Measurements from ENCODE around the gene A2ML1. TPM values are rescaled to one million over a fixed set of nuclear protein-coding genes. Genes with fewer than 3 reads are reported as not detected.

A2ML1 gene
- total and polyA plus RNA-seq, 2 donors (not counting 3 experiments of a cell fraction or from before 2014, with no cell fraction given) = not detected

DNA sequence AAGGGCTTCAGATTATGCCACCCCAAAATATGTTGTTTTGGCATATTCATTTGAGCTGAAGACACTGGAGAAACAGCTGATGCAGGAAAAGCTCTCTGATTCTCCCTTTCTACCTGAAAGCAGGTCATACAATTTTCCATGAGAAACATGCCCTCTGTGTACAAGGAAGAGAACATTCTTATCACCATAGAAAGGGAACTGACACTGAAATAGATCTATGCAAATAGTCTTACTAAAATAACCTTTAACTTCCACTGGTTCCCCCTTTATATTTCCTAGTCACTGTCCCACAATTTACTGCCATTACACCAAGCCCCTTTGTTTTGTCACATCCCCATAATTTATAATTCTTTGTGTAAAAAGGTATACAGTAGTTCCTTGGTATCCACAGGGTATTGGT lies 82.2 kb downstream of the A2ML1 start:
- POLR2A ChIA-PET = no interaction called here
- Histone ChIP-seq H3K79me2 (ENCODE audit: control insufficient read depth, insufficient read depth, low read length) (no peaks in the 10 kb centered on the region), H3K4me1 (ENCODE audit: control insufficient read depth, extremely low read depth, insufficient read depth, low read length) (no peaks in the 10 kb centered on the region), H4K20me1 (replicated peaks; ENCODE audit: control insufficient read depth, extremely low read depth, insufficient read depth, low read length) (no peaks in the 10 kb centered on the region), H3K36me3 (ENCODE audit: control insufficient read depth in 2 of 2, extremely low read depth in 1 of 2, insufficient read depth in 2 of 2, low read length in 2 of 2) (no peaks in the 10 kb centered on the region), H3K27ac (ENCODE audit: insufficient read depth, low read depth, low read length) (no peak overlapping the region), H3K9me1 (replicated peaks; ENCODE audit: control insufficient read depth, extremely low read depth, insufficient read depth, low read length) (no peaks in the 10 kb centered on the region), H2AFZ (ENCODE audit: low read depth, low read length) (no peak overlapping the region), H3K9me3 (replicated peaks; ENCODE audit: control insufficient read depth, insufficient read depth, low read length) (no peaks in the 10 kb centered on the region), H3K4me2 (ENCODE audit: insufficient read depth, low read length) (no peak overlapping the region), H3K27me3 (ENCODE audit: control insufficient read depth in 2 of 2, insufficient read depth in 2 of 2, low read length in 2 of 2) (no peaks in the 10 kb centered on the region), H3K9ac (replicated peaks; ENCODE audit: extremely low read depth, insufficient read depth, low read length) (no peak overlapping the region), H3K4me3 (replicated peaks in 1 of 3; ENCODE audit: insufficient read depth in 1 of 3, low read depth in 1 of 3, low read length in 3 of 3) (no peak overlapping the region)
- FAIRE-seq = no peak
- TF ChIP-seq POLR2AphosphoS5 (IDR thresholded peaks at IDR 0.05; ENCODE audit: insufficient read depth, low read depth, low read length) (no peak), EZH2 (IDR thresholded peaks at IDR 0.05; ENCODE audit: borderline replicate concordance, low read depth, low read length, severe bottlenecking) (no peak), JUN (IDR thresholded peaks at IDR 0.05; ENCODE audit: borderline replicate concordance, insufficient read depth, insufficient read length, low read depth) (no peak), MAX (IDR thresholded peaks at IDR 0.05; ENCODE audit: insufficient read depth, insufficient read length) (no peak), MYC (IDR thresholded peaks at IDR 0.05; ENCODE audit: low read depth, low read length) (no peak), POLR2A (IDR thresholded peaks at IDR 0.05; ENCODE audit: low read depth, low read length) (no peak), FOS (IDR thresholded peaks at IDR 0.05; ENCODE audit: borderline replicate concordance, insufficient read depth, low read length) (no peak), GATA2 (IDR thresholded peaks at IDR 0.05; ENCODE audit: insufficient read depth, insufficient read length, low read depth, low read length) (no peak)
- TF ChIP-seq, protein P1, sequence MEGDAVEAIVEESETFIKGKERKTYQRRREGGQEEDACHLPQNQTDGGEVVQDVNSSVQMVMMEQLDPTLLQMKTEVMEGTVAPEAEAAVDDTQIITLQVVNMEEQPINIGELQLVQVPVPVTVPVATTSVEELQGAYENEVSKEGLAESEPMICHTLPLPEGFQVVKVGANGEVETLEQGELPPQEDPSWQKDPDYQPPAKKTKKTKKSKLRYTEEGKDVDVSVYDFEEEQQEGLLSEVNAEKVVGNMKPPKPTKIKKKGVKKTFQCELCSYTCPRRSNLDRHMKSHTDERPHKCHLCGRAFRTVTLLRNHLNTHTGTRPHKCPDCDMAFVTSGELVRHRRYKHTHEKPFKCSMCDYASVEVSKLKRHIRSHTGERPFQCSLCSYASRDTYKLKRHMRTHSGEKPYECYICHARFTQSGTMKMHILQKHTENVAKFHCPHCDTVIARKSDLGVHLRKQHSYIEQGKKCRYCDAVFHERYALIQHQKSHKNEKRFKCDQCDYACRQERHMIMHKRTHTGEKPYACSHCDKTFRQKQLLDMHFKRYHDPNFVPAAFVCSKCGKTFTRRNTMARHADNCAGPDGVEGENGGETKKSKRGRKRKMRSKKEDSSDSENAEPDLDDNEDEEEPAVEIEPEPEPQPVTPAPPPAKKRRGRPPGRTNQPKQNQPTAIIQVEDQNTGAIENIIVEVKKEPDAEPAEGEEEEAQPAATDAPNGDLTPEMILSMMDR (IDR thresholded peaks at IDR 0.05; ENCODE audit: extremely low read depth in 1 of 2, insufficient read depth in 1 of 2, low read depth in 1 of 2, low read length in 2 of 2) = no peak
- no TSS peak for BruUV-seq (replicated peaks)
- intact Hi-C loops (cut with micrococcal nuclease) (no loop called here), dilution Hi-C loops (cut with MboI; ENCODE audit: extremely low pct_ligation_motif_present, low sequenced_read_pairs) (no loop called here)
- DNase-seq (ENCODE audit: low read depth, low spot score) = no peak
- CTCF ChIA-PET = interaction anchor here (2.4 kb wide), 1 partner anchor 14 kb away, joined by 10 read pairs; no protein-coding TSS in a partner anchor

Measured in endothelial cell of umbilical vein (primary cell).